Myocyte (in vitro differentiated cells): ENCODE results near the gene ERGIC1. TPM values are rescaled to one million over a fixed set of nuclear protein-coding genes. Genes with fewer than 3 reads are reported as not detected.
"Not testable (repeated sequence)": the region's sequence is repeated elsewhere in the genome, so short reads cannot be mapped to it uniquely, and the experiment has no call there.

Experiments used
- DNase-seq: peaks from one replicate; pipeline ENCODE4 v3.0.0-alpha.2; 2012; ENCODE audit warnings: low read depth
- total RNA-seq: library from RNA; depleted of rRNA; stranded (reverse); fragments of >200 nt; gene quantifications from 2 replicates; pipeline ENCODE4 v1.2.3, GENCODE V29; 2014

Gene ERGIC1
- total RNA-seq, 1 donor from 2014 or later: 120 TPM

- no peak for DNase-seq
Observed at GRCh38 chr5:172800088-172800551, 33.9 kb upstream of the ERGIC1 start.

DNA sequence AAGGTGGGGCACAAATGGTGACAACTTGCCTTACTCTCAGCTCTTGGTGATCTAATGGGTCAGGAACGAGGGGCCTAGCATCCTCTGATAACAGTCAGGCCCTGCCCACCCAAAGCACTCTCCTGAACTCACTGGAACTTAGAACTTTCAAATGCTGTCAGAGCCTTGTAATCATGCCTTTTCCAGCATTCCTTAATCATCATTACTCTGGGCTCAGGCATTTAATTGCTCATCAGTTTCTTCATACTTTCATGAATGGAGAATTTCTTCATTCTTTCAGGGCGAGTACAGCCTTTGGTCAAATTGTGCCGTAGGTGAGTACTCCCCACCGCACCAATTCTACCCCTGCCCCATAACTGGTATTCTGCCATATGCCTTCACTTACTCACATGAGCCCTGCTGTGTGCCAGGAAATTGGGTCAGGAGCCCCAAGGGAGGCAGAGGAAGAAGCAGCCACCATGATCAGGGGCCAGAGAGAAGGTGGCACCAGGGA lies 32.8 kb upstream of the ERGIC1 start:
- DNase-seq: no peak

DNA sequence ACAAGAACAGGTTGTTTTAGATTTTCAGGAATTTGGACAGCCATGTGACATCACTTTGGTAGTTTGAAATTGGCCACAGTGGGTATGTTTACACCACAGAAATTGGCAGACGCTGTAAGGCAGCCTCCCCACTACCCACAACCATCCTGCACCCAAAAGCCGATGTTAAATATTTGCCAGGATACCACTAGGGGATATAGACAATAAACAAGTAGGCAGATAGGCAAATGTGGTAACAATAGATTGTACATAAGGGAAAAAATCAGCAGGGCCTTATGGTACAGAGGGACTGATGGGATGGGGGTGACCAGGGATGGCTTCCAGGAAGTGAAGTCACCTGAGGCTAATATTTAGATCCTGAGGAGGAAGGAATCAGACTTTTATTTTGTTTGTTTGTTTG lies 31.9 kb upstream of the ERGIC1 start:
- no peak for DNase-seq

DNA sequence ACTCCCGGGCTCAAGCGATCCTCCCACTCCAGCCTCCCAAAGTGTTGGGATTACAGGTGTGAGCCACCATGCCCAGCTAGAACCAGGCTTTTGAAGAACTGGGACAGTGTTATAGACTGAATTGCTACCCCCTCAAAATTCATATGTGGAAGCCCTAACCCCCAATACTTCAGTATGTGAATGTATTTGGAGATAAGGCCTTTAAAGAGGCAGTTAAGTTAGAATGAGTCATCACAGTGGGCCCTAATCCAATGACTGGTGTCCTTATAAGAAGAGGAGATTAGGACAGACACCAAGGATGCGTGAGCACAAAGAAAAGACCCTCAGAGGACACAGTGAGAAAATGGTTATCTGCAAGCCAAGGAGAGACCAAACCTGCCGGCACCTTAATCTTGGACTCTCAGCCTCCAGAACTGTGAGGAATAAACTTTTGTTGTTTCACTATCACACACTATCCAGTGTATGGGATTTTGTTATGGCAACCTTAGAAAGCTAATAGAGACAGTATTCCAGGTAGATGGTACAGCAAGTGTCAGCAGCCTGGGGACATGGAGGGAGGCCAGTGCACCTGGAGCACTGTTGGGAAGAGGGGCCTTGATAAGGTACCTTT lies 31.4 kb upstream of the ERGIC1 start:
- DNase-seq: no peak

GRCh38 chr5:172805018-172805683 lies 28.9 kb upstream of the ERGIC1 start:
- no peak for DNase-seq

- no peak for DNase-seq
Observed at GRCh38 chr5:172805736-172806255, 28.3 kb upstream of the ERGIC1 start.

DNA sequence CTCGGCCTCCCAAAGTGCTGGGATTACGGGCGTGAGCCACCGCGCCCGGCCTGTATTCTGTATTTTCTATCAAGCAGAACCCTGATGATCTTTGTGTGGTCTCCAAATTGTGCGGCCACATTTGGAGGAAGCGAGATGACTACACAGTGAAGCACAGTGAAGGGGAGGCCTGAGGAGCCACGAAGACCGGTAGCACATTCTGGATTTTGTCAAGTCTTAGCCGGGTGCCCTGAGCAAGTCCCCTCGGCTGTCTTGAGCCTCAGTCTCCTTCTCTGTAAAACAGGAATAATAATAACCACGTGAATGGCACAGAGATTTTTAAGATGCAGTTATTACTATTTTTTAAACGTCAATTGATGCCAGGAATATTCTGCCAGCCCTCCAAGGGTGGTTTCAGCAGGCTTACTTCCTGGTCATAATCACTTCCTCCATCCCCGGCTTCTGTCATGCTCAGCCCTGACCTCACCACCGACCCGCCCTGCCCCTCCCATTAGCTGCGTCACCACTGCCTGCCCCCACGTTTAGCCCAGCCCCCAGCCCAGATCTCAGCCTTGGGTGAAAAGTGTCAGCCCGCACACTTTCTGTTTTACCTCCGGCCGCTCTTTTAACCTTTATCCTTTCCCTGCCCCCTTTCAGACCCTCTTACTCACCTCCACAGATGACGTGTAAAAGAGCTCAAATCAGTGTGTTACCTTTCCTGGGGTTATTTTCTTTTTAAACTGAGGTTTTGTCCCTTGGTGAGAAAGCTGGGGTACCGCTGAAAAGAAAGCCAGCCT lies 27.0 kb upstream of the ERGIC1 start:
- DNase-seq: peak; percentile 83

DNA sequence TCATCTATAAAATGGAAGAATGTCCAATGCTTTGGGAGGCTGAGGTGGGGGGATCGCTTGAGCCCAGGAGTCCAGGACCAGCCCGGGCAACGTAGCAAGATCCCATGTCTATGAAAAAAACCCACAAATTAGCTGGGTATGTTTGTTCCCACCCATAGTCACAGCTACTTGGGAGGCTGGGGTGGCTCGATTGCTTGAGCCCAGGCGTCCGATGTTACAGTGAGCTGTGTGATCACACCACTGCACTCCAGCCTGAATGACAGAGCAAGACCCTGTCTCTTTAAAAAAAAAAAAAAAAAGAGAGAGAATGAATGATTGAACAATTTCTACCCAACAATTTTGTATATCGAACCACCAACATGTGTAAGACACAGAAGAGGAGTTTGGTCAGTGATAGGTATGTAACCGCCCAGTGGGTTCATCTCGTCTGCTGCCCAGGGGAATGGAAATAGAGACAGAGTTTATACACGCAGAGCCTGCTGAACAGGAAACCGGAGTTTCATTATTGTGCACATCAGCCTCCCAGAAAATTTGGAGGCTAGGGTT lies 26.2 kb upstream of the ERGIC1 start:
- no peak for DNase-seq

GRCh38 chr5:172809774-172810173 lies 24.3 kb upstream of the ERGIC1 start:
- DNase-seq: no peak

- not testable (repeated sequence) for DNase-seq
Observed at GRCh38 chr5:172810996-172811395, 23.1 kb upstream of the ERGIC1 start.

- DNase-seq: no peak
Observed at GRCh38 chr5:172815631-172816030, 18.4 kb upstream of the ERGIC1 start.

DNA sequence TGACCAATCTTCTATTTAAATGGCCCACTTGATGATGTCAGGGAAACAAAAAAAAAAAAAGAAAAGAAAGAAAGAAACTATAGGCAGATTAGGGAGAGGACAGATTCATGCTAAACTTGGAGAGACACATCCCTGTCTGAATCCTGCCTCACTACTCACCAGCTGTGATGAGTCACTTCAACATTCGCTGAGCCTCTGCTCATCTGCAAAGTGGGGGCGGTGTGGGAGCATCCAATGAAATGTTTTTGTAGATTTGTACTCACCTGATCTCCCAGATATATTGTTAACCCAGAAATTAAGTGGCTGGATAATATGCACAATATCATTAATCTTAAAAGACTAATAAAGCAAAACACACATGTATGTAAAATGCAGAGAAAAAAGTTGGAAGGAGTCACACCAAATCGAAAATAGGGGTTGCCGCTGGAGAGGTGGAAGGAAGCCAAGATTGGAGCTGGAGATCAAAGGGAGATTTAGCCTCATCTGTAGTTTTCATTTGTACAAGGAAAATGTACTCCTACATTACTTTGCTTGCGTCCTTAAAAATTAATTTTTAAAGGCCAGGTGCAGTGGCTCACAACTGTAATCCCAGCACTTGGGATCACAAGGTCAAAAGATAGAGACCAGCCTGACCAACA lies 17.0 kb upstream of the ERGIC1 start:
- DNase-seq: peak; percentile 76

GRCh38 chr5:172817664-172818063 lies 16.4 kb upstream of the ERGIC1 start:
- DNase-seq: no peak

DNA sequence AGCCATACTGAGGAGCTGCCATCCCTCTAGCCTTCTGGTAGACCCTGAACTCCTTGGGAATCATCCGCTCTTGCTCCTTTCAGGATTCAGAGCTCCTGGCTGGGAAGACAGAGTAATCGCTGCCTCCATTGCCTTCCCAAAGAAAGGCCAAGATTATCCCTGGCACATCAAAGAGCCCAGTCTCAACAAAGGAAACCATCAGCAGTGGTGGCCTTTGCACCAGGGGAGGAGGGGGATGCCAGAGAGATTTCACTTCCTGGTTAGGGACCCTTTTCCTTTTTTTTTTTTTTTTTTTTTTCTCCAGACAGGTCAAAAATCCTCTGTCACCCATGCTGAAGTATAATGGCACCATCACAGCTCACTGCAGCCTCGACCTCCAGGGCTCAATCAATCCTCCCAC lies 16.0 kb upstream of the ERGIC1 start:
- no peak for DNase-seq

GRCh38 chr5:172819569-172819968 lies 14.5 kb upstream of the ERGIC1 start:
- no peak for DNase-seq

GRCh38 chr5:172820046-172820767 lies 13.8 kb upstream of the ERGIC1 start:
- DNase-seq: no peak

DNA sequence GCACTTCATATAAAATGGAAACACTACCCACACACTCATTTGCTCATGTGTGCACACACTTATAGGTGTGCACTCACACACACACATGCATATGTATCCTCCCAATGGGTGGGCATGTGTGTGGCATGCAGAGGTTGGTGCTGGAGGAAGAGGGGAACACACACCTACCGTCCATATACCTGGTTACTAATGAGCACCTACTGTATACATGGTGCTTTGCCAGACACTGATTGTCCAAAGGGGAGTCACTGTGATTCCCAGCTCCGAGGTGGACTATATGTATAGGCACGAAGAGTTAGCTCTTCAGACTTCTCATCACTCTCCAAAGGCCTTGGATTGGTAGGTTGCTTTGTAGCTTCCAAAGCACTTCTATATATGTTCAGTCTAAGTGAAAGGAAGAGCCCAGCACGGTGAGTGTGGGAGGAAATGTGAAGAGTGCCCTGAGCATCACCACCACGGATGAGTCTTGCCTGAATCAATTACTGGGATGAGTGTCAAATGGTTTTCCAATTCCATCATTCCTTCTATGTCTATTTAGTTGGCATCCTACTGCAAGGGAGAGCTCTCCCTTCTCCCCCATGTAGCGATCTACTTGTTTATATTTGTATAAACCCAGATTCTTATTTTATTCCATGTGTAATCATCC lies 12.6 kb upstream of the ERGIC1 start:
- DNase-seq: no peak

- DNase-seq: no peak
Observed at GRCh38 chr5:172823840-172824362, 10.2 kb upstream of the ERGIC1 start.

DNA sequence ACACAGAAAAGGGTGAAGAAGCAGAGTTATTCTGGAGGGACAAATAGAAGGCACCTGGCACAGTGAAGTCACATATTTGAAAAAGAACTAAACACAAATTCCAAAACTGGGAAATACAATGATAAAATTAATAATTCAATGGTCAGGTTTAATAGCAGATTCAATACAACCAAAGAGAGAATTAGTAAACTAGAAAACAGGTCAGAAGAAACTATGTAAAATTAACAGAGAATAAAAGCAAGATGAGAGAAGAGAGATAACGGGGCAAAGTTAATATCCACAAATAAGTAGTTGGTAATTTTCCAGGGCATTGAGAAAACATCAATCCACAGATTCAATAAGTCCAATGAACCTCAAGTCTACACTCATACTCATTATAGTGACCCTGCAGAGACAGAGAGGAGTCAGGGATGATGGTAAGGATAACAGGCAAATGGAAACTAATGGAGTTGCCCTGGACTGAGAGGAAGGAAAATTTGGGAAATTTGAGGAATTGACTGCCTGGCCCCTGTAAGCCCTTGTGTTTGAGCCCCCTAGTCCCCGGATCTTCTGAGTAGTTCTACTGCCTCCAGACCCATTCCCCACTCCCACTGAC lies 8.3 kb upstream of the ERGIC1 start:
- no peak for DNase-seq
